22Rv1 (cell line): ENCODE data around the gene VTN.

Experiments
- H3K27ac ChIP-seq: fragments of 450-650 bp; 2 replicates; pipeline ENCODE4 v1.5.1; 2017
- CTCF ChIP-seq: fragments of 450-650 bp; IDR thresholded peaks from 2 replicates; pipeline ENCODE4 v1.5.1; 2017; ENCODE audit warnings: mild to moderate bottlenecking
- ZFX ChIP-seq: fragments of 450-650 bp; IDR thresholded peaks from 2 replicates; pipeline ENCODE4 v1.6.1; 2017; ENCODE audit warnings: antibody characterized with exemption, borderline replicate concordance

VTN gene

GRCh38 chr17:28346199-28346580 lies 23.9 kb downstream of the VTN start:
- H3K27ac ChIP-seq = peak overlapping the region; percentile 30; the same call in 1 of the 2 replicates

GRCh38 chr17:28345419-28346198 lies 24.5 kb downstream of the VTN start:
- peak overlapping the region; percentile 30; the same call in 1 of the 2 replicates for H3K27ac ChIP-seq
- TF ChIP-seq CTCF = no peak
- no peak for TF ChIP-seq ZFX

More at GRCh38 chr17:28346199-28346580, 23.9 kb downstream of the VTN start:
- no peak for TF ChIP-seq CTCF
- TF ChIP-seq ZFX = no peak

- TF ChIP-seq CTCF (no peak), ZFX (no peak)
- no peak overlapping the region for H3K27ac ChIP-seq
Measured at GRCh38 chr17:28344435-28344901, 25.6 kb downstream of the VTN start.

GRCh38 chr17:28344011-28344410 lies 26.1 kb downstream of the VTN start:
- TF ChIP-seq CTCF (no peak), ZFX (no peak)
- H3K27ac ChIP-seq = no peak overlapping the region

GRCh38 chr17:28343491-28343932 lies 26.6 kb downstream of the VTN start:
- TF ChIP-seq ZFX (no peak), CTCF (no peak)
- no peak overlapping the region for H3K27ac ChIP-seq

- no peak overlapping the region for H3K27ac ChIP-seq
- TF ChIP-seq ZFX (no peak), CTCF (no peak)
Measured at GRCh38 chr17:28342313-28342712, 27.8 kb downstream of the VTN start.

- TF ChIP-seq ZFX (no peak), CTCF (no peak)
- H3K27ac ChIP-seq = no peak overlapping the region
Measured at GRCh38 chr17:28341516-28341915, 28.6 kb downstream of the VTN start.
